GM21786 (cell line): ENCODE results near the gene TJP2.

Experiments used
- ATAC-seq: cut with Tn5 transposase; IDR thresholded peaks from one replicate; pipeline ENCODE4 v1.9.1; 2021; ENCODE audit not compliant: unreplicated experiment

Gene TJP2

GRCh38 chr9:69190086-69190862 is 16.2 kb downstream of the TJP2 start:
- peak; percentile 85 for ATAC-seq

- no peak for ATAC-seq
Observed at GRCh38 chr9:69190863-69191181, 16.7 kb downstream of the TJP2 start.

- no peak for ATAC-seq
Observed at GRCh38 chr9:69191231-69191630, 17.2 kb downstream of the TJP2 start.

- no peak for ATAC-seq
Observed at GRCh38 chr9:69192214-69192613, 18.1 kb downstream of the TJP2 start.

GRCh38 chr9:69193685-69194032 is 19.6 kb downstream of the TJP2 start:
- ATAC-seq: no peak

- no peak for ATAC-seq
Observed at GRCh38 chr9:69194702-69195418, 20.8 kb downstream of the TJP2 start.

- ATAC-seq: no peak
Observed at GRCh38 chr9:69195668-69196067, 21.6 kb downstream of the TJP2 start.

- ATAC-seq: no peak
Observed at GRCh38 chr9:69197687-69198086, 23.6 kb downstream of the TJP2 start.

GRCh38 chr9:69198521-69199220 is 24.6 kb downstream of the TJP2 start:
- ATAC-seq: no peak

GRCh38 chr9:69199769-69200470 is 25.8 kb downstream of the TJP2 start:
- no peak for ATAC-seq

GRCh38 chr9:69202556-69202955 is 28.5 kb downstream of the TJP2 start:
- no peak for ATAC-seq

GRCh38 chr9:69204326-69204725 is 30.2 kb downstream of the TJP2 start:
- ATAC-seq: no peak

GRCh38 chr9:69204849-69205248 is 30.8 kb downstream of the TJP2 start:
- ATAC-seq: no peak

- ATAC-seq: no peak
Observed at GRCh38 chr9:69206047-69206446, 32.0 kb downstream of the TJP2 start.

- no peak for ATAC-seq
Observed at GRCh38 chr9:69207503-69207902, 33.4 kb downstream of the TJP2 start.

GRCh38 chr9:69211424-69212036 is 37.5 kb downstream of the TJP2 start:
- ATAC-seq: no peak

GRCh38 chr9:69213647-69214046 is 39.6 kb downstream of the TJP2 start:
- no peak for ATAC-seq

GRCh38 chr9:69214939-69215338 is 40.9 kb downstream of the TJP2 start:
- ATAC-seq: no peak

GRCh38 chr9:69215774-69216485 is 41.9 kb downstream of the TJP2 start:
- ATAC-seq: no peak

GRCh38 chr9:69218166-69218565 is 44.1 kb downstream of the TJP2 start:
- no peak for ATAC-seq
